BJ (cell line): ENCODE data around the gene KPNB1. TPM values are rescaled to one million over a fixed set of nuclear protein-coding genes. Genes with fewer than 3 reads are reported as not detected.

Experiments used
- CTCF ChIA-PET: fragments of 350-600 bp; formaldehyde crosslinking; extraction: SDS; loops from one replicate; lab custom pipeline; 2021; ENCODE audit warnings: antibody characterized with exemption, inconsistent platforms; lab: Yijun Ruan, JAX
- POLR2A ChIA-PET: fragments of 300-600 bp; sonication (Branson Sonifier 250); formaldehyde crosslinking; extraction: SDS; loops from one replicate; lab custom pipeline; 2021; ENCODE audit warnings: antibody characterized with exemption; lab: Charles Lee
- DNase-seq: peaks from one replicate; pipeline ENCODE4 v3.0.0-alpha.2; 2011; ENCODE audit warnings: low read depth
- H3K27me3 ChIP-seq: 2 replicates; pipeline ENCODE4 v1.6.0; 2011; ENCODE audit warnings: low read length; ENCODE audit not compliant: control insufficient read depth, insufficient read depth
- H3K36me3 ChIP-seq: 2 replicates; pipeline ENCODE4 v1.5.1; 2011; ENCODE audit warnings: low read length; ENCODE audit not compliant: control insufficient read depth, insufficient read depth
- H3K4me3 ChIP-seq: 2 replicates; pipeline ENCODE4 v1.5.1; 2011; ENCODE audit warnings: low read depth, mild to moderate bottlenecking, control low read depth, low read length
- CTCF ChIP-seq: IDR thresholded peaks from 2 replicates; pipeline ENCODE4 v1.5.1; 2011; ENCODE audit warnings: low read depth, mild to moderate bottlenecking, control low read depth, inconsistent platforms, low read length, moderate library complexity; ENCODE audit not compliant: insufficient read depth
- polyA plus RNA-seq: library from polyadenylated mRNA; depleted of rRNA; stranded (reverse); fragments of >200 nt; gene quantifications from 2 replicates; pipeline ENCODE4 v1.2.3, GENCODE V29; 2011

The KPNB1 gene
- polyA plus RNA-seq, 1 experiment: 171 TPM

GRCh38 chr17:47715669-47716325 is 66.1 kb downstream of the KPNB1 start:
- Histone ChIP-seq H3K4me3 (no peak overlapping the region), H3K36me3 (peaks cover 5% of the 10 kb centered on the region), H3K27me3 (peaks cover 36% of the 10 kb centered on the region)
- ChIA-PET POLR2A (no interaction called here), CTCF (interaction anchor here (2.4 kb wide), 1 partner anchor 16 kb away, joined by 11 read pairs; no protein-coding TSS in a partner anchor)
- TF ChIP-seq CTCF: no peak
- DNase-seq: no peak

- Histone ChIP-seq H3K4me3 (no peak overlapping the region), H3K36me3 (no peaks in the 10 kb centered on the region), H3K27me3 (peaks cover 36% of the 10 kb centered on the region)
- POLR2A ChIA-PET: no interaction called here
- no peak for DNase-seq
- no peak for TF ChIP-seq CTCF
- CTCF ChIA-PET: no interaction called here
Observed at GRCh38 chr17:47716375-47716774, 66.7 kb downstream of the KPNB1 start.

GRCh38 chr17:47717261-47717697 is 67.6 kb downstream of the KPNB1 start:
- ChIA-PET POLR2A (no interaction called here), CTCF (interaction anchor here (0.9 to 2.4 kb wide), 4 partner anchors 13 to 93 kb away, joined by 3 to 16 read pairs (median 4); no protein-coding TSS in a partner anchor)
- Histone ChIP-seq H3K4me3 (no peak overlapping the region), H3K36me3 (no peaks in the 10 kb centered on the region), H3K27me3 (peaks cover 45% of the 10 kb centered on the region)
- peak; percentile 43 for TF ChIP-seq CTCF
- DNase-seq: no peak

GRCh38 chr17:47717979-47718621 is 68.4 kb downstream of the KPNB1 start:
- ChIA-PET CTCF (interaction anchor here (0.7 to 2.4 kb wide), 11 partner anchors 9 to 92 kb away, joined by 3 to 16 read pairs (median 4); partner anchors contain the start of gene TBX21), POLR2A (no interaction called here)
- no peak for DNase-seq
- Histone ChIP-seq H3K4me3 (no peak overlapping the region), H3K27me3 (peaks cover 42% of the 10 kb centered on the region), H3K36me3 (no peaks in the 10 kb centered on the region)
- no peak for TF ChIP-seq CTCF

GRCh38 chr17:47718634-47719405 is 69.1 kb downstream of the KPNB1 start:
- peaks cover 39% of the 10 kb centered on the region for H3K27me3 ChIP-seq
- CTCF ChIA-PET: interaction anchor here (0.7 to 2.4 kb wide), 11 partner anchors 9 to 71 kb away, joined by 3 to 16 read pairs (median 4); partner anchors contain the start of gene TBX21
- no peaks in the 10 kb centered on the region for H3K36me3 ChIP-seq
- no peak for DNase-seq
- POLR2A ChIA-PET: interaction anchor here (0.5 kb wide), 1 partner anchor 25 kb away, joined by 3 read pairs; no protein-coding TSS in a partner anchor
- TF ChIP-seq CTCF: no peak
- no peak overlapping the region for H3K4me3 ChIP-seq
